ENCODE results near the gene OR52B2. TPM values are rescaled to one million over a fixed set of nuclear protein-coding genes. Genes with fewer than 3 reads are reported as not detected.

Gene OR52B2
- total RNA-seq, 1 experiment from 2014 or later = not detected

DNA sequence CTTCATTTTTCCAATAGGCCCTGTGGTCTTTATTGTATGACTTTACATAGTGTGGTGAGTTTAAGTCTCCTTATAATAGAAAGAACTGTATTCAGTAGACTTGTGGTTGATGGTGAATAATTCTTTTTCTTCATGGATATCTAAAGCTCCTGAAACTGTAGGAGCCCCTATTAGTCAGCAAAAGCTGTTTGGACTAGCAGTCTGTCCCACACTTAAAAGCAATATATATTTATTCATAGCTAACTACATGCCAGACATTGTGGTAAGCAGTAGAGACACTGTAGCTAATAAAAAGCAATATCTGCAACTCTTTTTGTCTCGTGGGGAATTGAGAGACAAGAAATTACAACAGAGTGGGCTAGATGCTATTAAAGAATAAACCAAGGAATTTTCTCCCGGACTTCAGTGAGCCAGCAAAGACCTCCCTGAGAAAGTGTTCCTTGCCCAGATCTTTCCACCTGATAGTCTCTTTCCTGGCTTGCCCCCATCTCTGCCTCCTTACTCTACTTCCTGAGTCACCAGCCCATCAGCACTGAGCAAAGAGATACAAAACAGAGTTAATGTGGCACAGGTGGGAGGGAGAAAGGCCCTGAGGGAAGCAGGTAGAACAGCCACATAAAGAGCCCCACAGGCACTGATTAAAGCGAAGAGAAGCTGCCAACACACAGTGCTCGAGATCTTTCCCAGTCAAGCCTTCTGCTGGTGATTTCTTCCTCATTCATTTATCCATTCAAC lies 27.5 kb upstream of the OR52B2 start:
- Histone ChIP-seq H2AK5ac (ENCODE audit: insufficient read length, low read length) (no peak overlapping the region), H3K9ac (ENCODE audit: extremely low read depth, insufficient read length, low read length) (no peak overlapping the region), H3K9me3 (ENCODE audit: control insufficient read depth, low read depth, low read length) (no peaks in the 10 kb centered on the region), H3K14ac (ENCODE audit: insufficient read depth, low read length) (no peak overlapping the region), H3K4me1 (ENCODE audit: insufficient read depth, low read length) (peaks cover 3% of the 10 kb centered on the region; the same call in 1 of the 2 replicates), H3K27ac (ENCODE audit: insufficient read length, low read depth, low read length) (no peak overlapping the region), H3K18ac (ENCODE audit: insufficient read length, low read depth, low read length) (no peak overlapping the region), H3K23ac (ENCODE audit: insufficient read length, low read depth, low read length) (no peak overlapping the region), H3K23me2 (ENCODE audit: insufficient read length, low read depth, low read length, poor library complexity, severe bottlenecking) (no peaks in the 10 kb centered on the region), H4K91ac (ENCODE audit: insufficient read length, low read depth, low read length) (no peak overlapping the region), H3K4me2 (ENCODE audit: insufficient read depth, insufficient read length, low read length) (no peak overlapping the region), H2AFZ (ENCODE audit: low read length) (no peak overlapping the region), H4K5ac (ENCODE audit: insufficient read length, low read depth, low read length) (no peak overlapping the region), H2BK5ac (ENCODE audit: insufficient read length, low read length) (no peak overlapping the region), H3K79me2 (ENCODE audit: insufficient read depth, low read length) (no peaks in the 10 kb centered on the region), H2BK20ac (ENCODE audit: low read depth, low read length, poor library complexity, severe bottlenecking) (no peak overlapping the region), H2BK120ac (ENCODE audit: low read depth, low read length, poor library complexity, severe bottlenecking) (no peak overlapping the region), H4K20me1 (ENCODE audit: control insufficient read depth, insufficient read depth, insufficient read length) (no peaks in the 10 kb centered on the region), H2BK15ac (ENCODE audit: low read depth, low read length) (no peak overlapping the region), H3K79me1 (ENCODE audit: insufficient read depth, low read depth, low read length, poor library complexity, severe bottlenecking) (no peaks in the 10 kb centered on the region), H3T11ph (ENCODE audit: low read length) (no peak overlapping the region), H2BK12ac (ENCODE audit: insufficient read length, low read depth, low read length) (no peak overlapping the region), H3K4ac (ENCODE audit: low read depth, low read length) (no peak overlapping the region), H3K27me3 (ENCODE audit: insufficient read depth, low read length) (no peaks in the 10 kb centered on the region), H3K56ac (ENCODE audit: insufficient read length, low read depth, low read length) (no peak overlapping the region), H4K8ac (replicated peaks; ENCODE audit: insufficient read length, low read depth, low read length) (no peak overlapping the region)
- no peaks in the 10 kb centered on the region for H3K27me3 Mint-ChIP-seq (ENCODE audit: low read depth)
- no peak overlapping the region for H3K27ac Mint-ChIP-seq
- no peak for TF ChIP-seq CTCF (conservative IDR thresholded peaks at IDR 0.05)
- no peak for DNase-seq
- 0 out of 7 replicates have a peak, but pooled peaks cover 0 to 2% (median 0%) of the 10 kb centered on the region in 3 experiments for H3K36me3 Mint-ChIP-seq (ENCODE audit: insufficient read depth in 1 of 3, low read depth in 3 of 3)
- no peaks in the 10 kb centered on the region for H3K9me3 Mint-ChIP-seq
- WGBS (ENCODE audit: extremely low coverage, insufficient read length, low lambda C conversion rate) = no CpG with 5 or more reads among the region's 4 CpGs
- peaks cover 8% of the 10 kb centered on the region in 2 experiments for H3K4me1 Mint-ChIP-seq
- no peak overlapping the region for H3K4me3 Mint-ChIP-seq
